Suppressor macrophage treated with lipopolysaccharide for 1 hour (primary cell): ENCODE results near the gene CTBP1.
A peak's percentile ranks its signal among the peaks of the same experiment; 100 is the strongest.

Experiments
- DNase-seq, 3 donors: peaks; one replicate each; pipeline ENCODE4 v3.0.0-alpha.2; 2020 to 2022

CTBP1 gene

GRCh38 chr4:1172228-1172851 is 76.6 kb downstream of the CTBP1 start, which contains the start of gene SPON2:
TSS of gene SPON2 (minus strand) at chr4:1172583.
- peak; percentile 42 to 66 (median 51) for DNase-seq

- DNase-seq = peak; percentile 25 to 63 (median 44)
Observed at GRCh38 chr4:1171311-1172227, 77.4 kb downstream of the CTBP1 start.

GRCh38 chr4:1170976-1171310 is 78.0 kb downstream of the CTBP1 start:
- no peak for DNase-seq

- no peak for DNase-seq
Observed at GRCh38 chr4:1170156-1170975, 78.6 kb downstream of the CTBP1 start.

GRCh38 chr4:1169691-1170096 is 79.2 kb downstream of the CTBP1 start:
- DNase-seq = no peak

GRCh38 chr4:1169171-1169671 is 79.7 kb downstream of the CTBP1 start:
- no peak for DNase-seq

GRCh38 chr4:1168191-1169101 is 80.5 kb downstream of the CTBP1 start:
- DNase-seq = peak; percentile 34 to 55 (median 52)

GRCh38 chr4:1167244-1167949 is 81.5 kb downstream of the CTBP1 start:
- DNase-seq = peak; percentile 90 to 94 (median 94)

GRCh38 chr4:1166509-1167243 is 82.3 kb downstream of the CTBP1 start:
- DNase-seq = no peak

- no peak for DNase-seq
Observed at GRCh38 chr4:1164956-1165545, 83.9 kb downstream of the CTBP1 start.

- DNase-seq = no peak
Observed at GRCh38 chr4:1164444-1164843, 84.5 kb downstream of the CTBP1 start.

GRCh38 chr4:1164040-1164439 is 84.9 kb downstream of the CTBP1 start:
- no peak for DNase-seq
